ENCODE results near the gene COX4I2. TPM values are rescaled to one million over a fixed set of nuclear protein-coding genes. Genes with fewer than 3 reads are reported as not detected.
A peak's percentile ranks its signal among the peaks of the same experiment; 100 is the strongest.
"Not testable (repeated sequence)": the region's sequence is repeated elsewhere in the genome, so short reads cannot be mapped to it uniquely, and the experiment has no call there.

Gene COX4I2
- total and polyA plus RNA-seq, 2 donors from 2014 or later, result 1.3 to 6.9 TPM

GRCh38 chr20:31643522-31643921 is 5.8 kb downstream of the COX4I2 start:
- Histone ChIP-seq H3K9me3 (ENCODE audit: control insufficient read depth in 2 of 3, insufficient read depth in 1 of 3, low read length in 3 of 3) (no peaks in the 10 kb centered on the region), H3K27ac (ENCODE audit: low read depth in 2 of 2, low read length in 2 of 2) (no peak overlapping the region), H3K36me3 (ENCODE audit: control insufficient read depth in 2 of 3, insufficient read depth in 3 of 3, low read length in 3 of 3) (no peaks in the 10 kb centered on the region), H3K4me1 (ENCODE audit: control insufficient read depth in 2 of 3, insufficient read depth in 2 of 3, low read depth in 1 of 3, low read length in 3 of 3) (no peaks in the 10 kb centered on the region), H3K27me3 (ENCODE audit: control insufficient read depth, insufficient read depth, low read length) (no peaks in the 10 kb centered on the region), H3K9ac (ENCODE audit: low read length in 3 of 3) (no peak overlapping the region), H3K4me3 (ENCODE audit: low read length in 3 of 3) (no peak overlapping the region)
- DNase-seq, result no peak
- no peak for TF ChIP-seq CTCF (IDR thresholded peaks at IDR 0.05; ENCODE audit: borderline replicate concordance, extremely low read depth, insufficient read depth)
- intact Hi-C loops (cut with DNase I), result no loop called here
- FAIRE-seq, result no peak

GRCh38 chr20:31644701-31645100 is 7.0 kb downstream of the COX4I2 start:
- no peaks in the 10 kb centered on the region for H3K4me1 ChIP-seq (ENCODE audit: control insufficient read depth in 2 of 3, insufficient read depth in 2 of 3, low read depth in 1 of 3, low read length in 3 of 3)
- H3K27me3 ChIP-seq (ENCODE audit: control insufficient read depth, insufficient read depth, low read length), result no peaks in the 10 kb centered on the region
- TF ChIP-seq CTCF (IDR thresholded peaks at IDR 0.05; ENCODE audit: borderline replicate concordance, extremely low read depth, insufficient read depth), result no peak
- FAIRE-seq (no peak), DNase-seq (no peak)
- no peak overlapping the region for H3K4me3 ChIP-seq (ENCODE audit: low read length in 3 of 3)
- intact Hi-C loops (cut with DNase I), result no loop called here
- no peaks in the 10 kb centered on the region for H3K9me3 ChIP-seq (ENCODE audit: control insufficient read depth in 2 of 3, insufficient read depth in 1 of 3, low read length in 3 of 3)
- no peaks in the 10 kb centered on the region for H3K36me3 ChIP-seq (ENCODE audit: control insufficient read depth in 2 of 3, insufficient read depth in 3 of 3, low read length in 3 of 3)
- no peak overlapping the region for H3K27ac ChIP-seq (ENCODE audit: low read depth in 2 of 2, low read length in 2 of 2)
- no peak overlapping the region for H3K9ac ChIP-seq (ENCODE audit: low read length in 3 of 3)

GRCh38 chr20:31648104-31648503 is 10.4 kb downstream of the COX4I2 start:
- DNase-seq; H3K9me3 ChIP-seq (ENCODE audit: control insufficient read depth in 2 of 3, insufficient read depth in 1 of 3, low read length in 3 of 3); H3K27me3 ChIP-seq (ENCODE audit: control insufficient read depth, insufficient read depth, low read length); H3K9ac ChIP-seq (ENCODE audit: low read length in 3 of 3); H3K4me1 ChIP-seq (ENCODE audit: control insufficient read depth in 2 of 3, insufficient read depth in 2 of 3, low read depth in 1 of 3, low read length in 3 of 3); FAIRE-seq; H3K4me3 ChIP-seq (ENCODE audit: low read length in 3 of 3); H3K27ac ChIP-seq (ENCODE audit: low read depth in 2 of 2, low read length in 2 of 2); H3K36me3 ChIP-seq (ENCODE audit: control insufficient read depth in 2 of 3, insufficient read depth in 3 of 3, low read length in 3 of 3); intact Hi-C loops (cut with DNase I): not testable (repeated sequence)

- intact Hi-C loops (cut with DNase I), result no loop called here
These were observed 15.2 kb downstream of the COX4I2 start for GRCh38 chr20:31652917-31653396.

More at GRCh38 chr20:31652917-31653396, 15.2 kb downstream of the COX4I2 start:
- DNase-seq (peak in 1 of 5 donors; percentile 22), FAIRE-seq (no peak)
- no peak overlapping the region for H3K4me3 ChIP-seq (ENCODE audit: low read length in 3 of 3)
- H3K27me3 ChIP-seq (ENCODE audit: control insufficient read depth, insufficient read depth, low read length), result no peaks in the 10 kb centered on the region
- no peak overlapping the region for H3K9ac ChIP-seq (ENCODE audit: low read length in 3 of 3)
- no peaks in the 10 kb centered on the region for H3K4me1 ChIP-seq (ENCODE audit: control insufficient read depth in 2 of 3, insufficient read depth in 2 of 3, low read depth in 1 of 3, low read length in 3 of 3)
- no peaks in the 10 kb centered on the region for H3K9me3 ChIP-seq (ENCODE audit: control insufficient read depth in 2 of 3, insufficient read depth in 1 of 3, low read length in 3 of 3)
- TF ChIP-seq CTCF (IDR thresholded peaks at IDR 0.05; ENCODE audit: borderline replicate concordance, extremely low read depth, insufficient read depth), result no peak
- H3K27ac ChIP-seq (ENCODE audit: low read depth in 2 of 2, low read length in 2 of 2), result no peak overlapping the region
- H3K36me3 ChIP-seq (ENCODE audit: control insufficient read depth in 2 of 3, insufficient read depth in 3 of 3, low read length in 3 of 3), result no peaks in the 10 kb centered on the region
